Fibroblast of pulmonary artery (primary cell): ENCODE data around the gene HSD17B11.
"Not testable (repeated sequence)": the region's sequence is repeated elsewhere in the genome, so short reads cannot be mapped to it uniquely, and the experiment has no call there.

Experiments
- DNase-seq: peaks from one replicate; pipeline ENCODE4 v3.0.0-alpha.2; 2010; ENCODE audit warnings: low read depth
- H3K4me3 ChIP-seq: replicated peaks from 2 replicates; pipeline ENCODE4 v1.5.1; 2011; ENCODE audit warnings: low read depth, mild to moderate bottlenecking, control low read depth, low read length, moderate library complexity
- TF ChIP-seq, protein P1 (sequence below): IDR thresholded peaks from 2 replicates; pipeline ENCODE4 v1.5.1; 2011; ENCODE audit warnings: mild to moderate bottlenecking, control low read depth, low read length, inconsistent platforms; ENCODE audit errors: missing control alignments

Gene HSD17B11

DNA sequence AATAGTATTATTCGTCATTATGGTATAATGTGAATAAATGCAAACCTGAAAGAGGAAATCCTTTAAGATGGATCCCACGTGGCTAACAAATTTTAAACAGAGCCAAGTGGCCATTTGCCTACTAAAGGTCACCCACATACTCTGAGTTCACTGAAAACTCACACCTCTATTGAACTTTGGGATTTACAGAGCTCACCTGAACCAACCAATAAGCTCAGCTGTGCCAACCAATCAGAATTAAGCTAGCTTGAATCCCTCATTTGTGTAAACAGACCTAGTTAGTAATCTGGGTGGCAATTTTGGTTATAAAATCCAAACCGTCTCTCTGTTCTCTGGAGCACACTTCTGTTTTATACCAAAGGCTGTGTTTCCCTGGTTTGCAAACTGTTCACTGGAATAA, 26.0 kb upstream of the HSD17B11 start:
- TF ChIP-seq, protein P1, sequence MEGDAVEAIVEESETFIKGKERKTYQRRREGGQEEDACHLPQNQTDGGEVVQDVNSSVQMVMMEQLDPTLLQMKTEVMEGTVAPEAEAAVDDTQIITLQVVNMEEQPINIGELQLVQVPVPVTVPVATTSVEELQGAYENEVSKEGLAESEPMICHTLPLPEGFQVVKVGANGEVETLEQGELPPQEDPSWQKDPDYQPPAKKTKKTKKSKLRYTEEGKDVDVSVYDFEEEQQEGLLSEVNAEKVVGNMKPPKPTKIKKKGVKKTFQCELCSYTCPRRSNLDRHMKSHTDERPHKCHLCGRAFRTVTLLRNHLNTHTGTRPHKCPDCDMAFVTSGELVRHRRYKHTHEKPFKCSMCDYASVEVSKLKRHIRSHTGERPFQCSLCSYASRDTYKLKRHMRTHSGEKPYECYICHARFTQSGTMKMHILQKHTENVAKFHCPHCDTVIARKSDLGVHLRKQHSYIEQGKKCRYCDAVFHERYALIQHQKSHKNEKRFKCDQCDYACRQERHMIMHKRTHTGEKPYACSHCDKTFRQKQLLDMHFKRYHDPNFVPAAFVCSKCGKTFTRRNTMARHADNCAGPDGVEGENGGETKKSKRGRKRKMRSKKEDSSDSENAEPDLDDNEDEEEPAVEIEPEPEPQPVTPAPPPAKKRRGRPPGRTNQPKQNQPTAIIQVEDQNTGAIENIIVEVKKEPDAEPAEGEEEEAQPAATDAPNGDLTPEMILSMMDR: no peak
- no peak for DNase-seq
- H3K4me3 ChIP-seq: no peak overlapping the region

DNA sequence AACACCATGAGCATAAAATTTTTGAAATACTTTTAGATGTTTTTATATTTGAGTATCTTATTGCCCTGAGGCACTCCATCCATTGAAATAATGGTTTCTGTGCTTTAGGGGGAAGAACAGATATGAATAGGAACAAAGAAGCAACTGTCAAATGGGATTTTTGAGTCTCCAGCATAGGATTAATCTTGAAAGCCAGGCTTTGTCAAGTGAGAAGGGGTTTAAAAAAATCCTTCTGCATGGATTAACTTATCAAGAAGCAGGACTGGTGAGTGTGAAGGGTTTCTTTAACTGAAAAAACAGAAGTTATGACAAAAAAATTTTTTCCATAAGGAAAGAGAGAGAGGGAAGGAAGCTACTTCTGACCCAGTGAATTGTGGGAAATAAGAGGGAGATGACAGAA, 23.8 kb upstream of the HSD17B11 start:
- TF ChIP-seq, protein P1: no peak
- H3K4me3 ChIP-seq: no peak overlapping the region
- no peak for DNase-seq

DNA sequence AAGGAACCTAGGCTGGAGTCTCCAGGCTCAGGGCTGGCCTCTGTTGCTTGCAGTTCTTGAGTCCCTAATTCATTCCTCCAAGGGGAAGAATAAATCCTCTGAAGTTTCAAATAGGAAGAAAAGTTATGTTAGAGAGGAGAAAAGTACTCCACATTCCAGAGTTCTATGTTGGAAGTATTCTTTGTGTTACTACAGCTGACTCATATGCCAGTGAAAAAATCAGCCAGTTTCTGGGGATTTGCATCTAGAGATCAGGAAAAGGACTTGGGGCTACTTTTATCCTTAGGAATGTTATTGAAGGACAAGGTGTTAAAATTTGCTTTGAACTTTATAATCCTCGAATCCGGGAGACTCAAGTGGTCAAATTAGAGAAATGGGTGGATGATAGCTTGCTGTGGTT, 19.7 kb upstream of the HSD17B11 start:
- no peak for DNase-seq
- TF ChIP-seq, protein P1: no peak

DNA sequence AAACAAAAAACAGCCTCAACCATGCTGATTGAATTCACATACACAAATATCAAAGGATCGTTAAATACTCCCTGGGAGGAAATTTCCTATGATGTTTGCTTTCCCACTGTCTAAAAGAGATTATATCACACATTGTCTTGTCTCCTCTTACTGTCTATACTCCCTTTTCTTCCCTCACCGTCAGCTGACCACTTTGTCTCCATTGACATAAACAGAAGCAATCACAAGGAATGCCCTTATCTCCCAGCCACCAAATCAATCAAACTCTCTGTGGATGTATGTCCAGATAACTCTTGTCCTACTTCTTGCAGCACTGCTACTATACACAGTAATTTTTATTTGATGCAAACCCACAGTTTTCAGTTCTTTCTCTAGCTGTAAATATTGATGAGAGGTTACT, 19.2 kb upstream of the HSD17B11 start:
- TF ChIP-seq, protein P1: no peak
- no peak overlapping the region for H3K4me3 ChIP-seq
- no peak for DNase-seq

More for the DNA sequence above, 19.7 kb upstream of the HSD17B11 start:
- H3K4me3 ChIP-seq: no peak overlapping the region

DNA sequence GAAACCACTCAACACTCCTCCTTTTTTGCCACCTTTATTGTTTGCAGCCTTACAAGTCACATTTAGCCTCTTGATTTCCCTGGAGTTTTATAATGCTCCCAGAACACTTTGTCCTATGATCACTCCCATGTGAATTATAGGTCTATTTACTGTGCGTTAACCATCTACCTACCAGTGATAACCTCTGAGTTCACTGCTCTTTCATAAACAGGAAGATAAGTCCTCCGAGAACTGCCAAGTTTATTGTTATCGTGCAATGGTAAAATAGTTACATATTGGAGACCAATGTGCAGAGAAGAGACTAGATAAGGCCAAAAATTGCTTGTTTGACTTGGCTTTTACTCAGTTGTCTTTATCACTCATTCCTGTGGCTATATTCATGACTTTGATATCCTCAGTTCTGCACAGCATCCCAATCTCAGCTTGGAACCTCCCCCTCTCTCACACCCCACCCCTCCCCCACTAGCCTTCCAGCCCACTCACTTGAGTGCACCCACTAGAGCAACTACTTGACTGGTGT, 18.5 kb upstream of the HSD17B11 start:
- no peak overlapping the region for H3K4me3 ChIP-seq
- DNase-seq: no peak
- TF ChIP-seq, protein P1: no peak

DNA sequence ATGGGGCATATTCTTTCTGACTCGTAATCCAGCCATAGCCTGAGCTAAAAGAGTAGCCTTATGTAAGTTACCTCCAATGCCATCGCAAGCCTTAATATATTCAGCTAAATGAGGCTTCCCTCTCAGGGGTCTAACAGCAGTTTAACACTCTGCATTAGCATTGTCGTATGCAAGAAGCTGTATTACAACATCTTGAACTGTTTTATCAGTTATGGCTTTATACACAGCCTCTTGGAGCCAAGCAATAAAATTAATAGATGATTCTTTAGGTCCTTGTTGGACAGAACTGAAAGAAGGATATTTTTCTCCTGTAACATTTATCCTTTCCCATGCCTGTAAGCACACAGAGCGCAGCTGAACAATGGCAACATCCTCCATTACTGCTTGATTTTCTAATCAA, 15.9 kb upstream of the HSD17B11 start:
- not testable (repeated sequence) for DNase-seq, H3K4me3 ChIP-seq

DNA sequence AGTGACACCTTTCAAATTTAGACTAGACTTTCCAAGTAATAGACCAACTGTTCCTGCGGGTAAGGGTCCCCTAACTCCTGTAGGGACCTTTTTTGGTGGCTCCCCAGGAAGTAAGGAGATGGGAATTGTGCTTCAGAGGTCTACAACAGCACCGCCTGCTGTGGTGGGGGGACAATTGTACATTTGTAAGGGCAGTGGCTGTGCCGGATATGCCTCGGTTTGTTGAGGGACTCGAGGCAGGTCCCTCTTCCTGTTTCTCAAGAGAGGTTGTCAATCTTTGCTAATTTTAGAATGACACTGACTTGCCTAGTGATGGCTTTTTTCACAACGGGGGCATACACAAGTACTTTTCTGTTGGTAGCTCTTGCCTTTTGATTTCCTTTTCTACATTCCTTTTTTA, 15.5 kb upstream of the HSD17B11 start:
- no peak overlapping the region for H3K4me3 ChIP-seq
- DNase-seq: no peak
- TF ChIP-seq, protein P1: no peak
